H1 (cell line): ENCODE measurements around the gene ATP11C. TPM values are rescaled to one million over a fixed set of nuclear protein-coding genes. Genes with fewer than 3 reads are reported as not detected.
A peak's percentile ranks its signal among the peaks of the same experiment; 100 is the strongest.

Source experiments
- CTCF ChIA-PET: fragments of 300-600 bp; sonication (Branson Sonifier 250); formaldehyde crosslinking; loops from one replicate; lab custom pipeline; 2021; ENCODE audit not compliant: partially characterized antibody; lab: Charles Lee
- POLR2A ChIA-PET: fragments of 300-600 bp; sonication (Branson Sonifier 250); formaldehyde crosslinking; loops from one replicate; lab custom pipeline; 2021; ENCODE audit warnings: inconsistent platforms; ENCODE audit not compliant: partially characterized antibody; lab: Charles Lee
- DNase-seq, 2 experiments: peaks; one replicate each; pipeline versions ENCODE4 v3.0.0 to v3.0.0-alpha.2; 2010 to 2022; ENCODE audit warnings: low spot score in 2 of 2, low read depth in 1 of 2, mixed read lengths in 1 of 2
- FAIRE-seq: peaks from 2 replicates; lab custom pipeline; 2011; peaks lifted over from hg19 to GRCh38; lab: Jason Lieb, UNC
- H2AFZ ChIP-seq: 2 replicates; pipeline ENCODE4 v1.8.1; 2012; ENCODE audit warnings: low read length, inconsistent platforms
- H2AK5ac ChIP-seq: 2 replicates; pipeline ENCODE4 v1.6.1; 2013; ENCODE audit warnings: low read depth, low read length
- H2BK120ac ChIP-seq: replicated peaks from 2 replicates; pipeline ENCODE3; 2013; ENCODE audit warnings: low read depth, low read length, inconsistent platforms
- H2BK12ac ChIP-seq: 2 replicates; pipeline ENCODE4 v1.6.1; 2013; ENCODE audit warnings: low read depth, low read length
- H2BK15ac ChIP-seq: 2 replicates; pipeline ENCODE4 v1.6.1; 2013; ENCODE audit warnings: low read length
- H2BK20ac ChIP-seq: 2 replicates; pipeline ENCODE4 v1.6.1; 2013; ENCODE audit warnings: low read length
- H2BK5ac ChIP-seq: 2 replicates; pipeline ENCODE4 v1.6.1; 2013; ENCODE audit warnings: low read depth, low read length
- H3K14ac ChIP-seq: 2 replicates; pipeline ENCODE4 v1.6.1; 2013; ENCODE audit warnings: inconsistent platforms; ENCODE audit not compliant: insufficient read length
- H3K18ac ChIP-seq: 2 replicates; pipeline ENCODE4 v1.6.1; 2013; ENCODE audit warnings: low read length; ENCODE audit errors: extremely low read depth
- H3K23ac ChIP-seq: 2 replicates; pipeline ENCODE4 v1.6.1; 2013; ENCODE audit warnings: inconsistent platforms; ENCODE audit not compliant: insufficient read length
- H3K23me2 ChIP-seq: 2 replicates; pipeline ENCODE4 v1.6.1; 2013; ENCODE audit warnings: low read depth, low read length
- H3K27ac ChIP-seq: 2 replicates; pipeline ENCODE4 v1.6.1; 2011; ENCODE audit warnings: low read depth, low read length, inconsistent platforms
- H3K27me3 ChIP-seq, 4 experiments: replicated peaks in 1 of 4; 1 replicate in 1 of 4; 2 replicates in 3 of 4; pipeline versions ENCODE4 v1.6.1 to v1.8.1; 2011 to 2013; ENCODE audit warnings: low read length in 3 of 4, mild to moderate bottlenecking in 3 of 4, inconsistent platforms in 2 of 4, mixed read lengths in 2 of 4, moderate library complexity in 1 of 4; ENCODE audit not compliant: control insufficient read depth in 3 of 4, insufficient read depth in 3 of 4; ENCODE audit errors: extremely low read depth in 1 of 4
- H3K36me3 ChIP-seq, 4 experiments: 2 replicates each; pipeline versions ENCODE4 v1.6.1 to v1.8.1; 2011 to 2013; ENCODE audit warnings: mild to moderate bottlenecking in 4 of 4, low read length in 3 of 4, moderate library complexity in 2 of 4, control low read depth in 1 of 4, inconsistent platforms in 1 of 4; ENCODE audit not compliant: insufficient read depth in 4 of 4, control insufficient read depth in 2 of 4
- H3K4ac ChIP-seq: replicated peaks from 2 replicates; pipeline ENCODE3; 2013; ENCODE audit warnings: low read length, low read depth, mixed read lengths, inconsistent platforms; ENCODE audit not compliant: insufficient read length
- H3K4me1 ChIP-seq, 4 experiments: replicated peaks in 1 of 4; 1 replicate in 1 of 4; 2 replicates in 3 of 4; pipeline versions ENCODE4 v1.6.1 to v1.8.1; 2011 to 2013; ENCODE audit warnings: low read length in 3 of 4, inconsistent platforms in 2 of 4, mixed read lengths in 1 of 4; ENCODE audit not compliant: insufficient read depth in 4 of 4, control insufficient read depth in 3 of 4
- H3K4me2 ChIP-seq, 2 experiments: 2 replicates each; pipeline versions ENCODE4 v1.6.1 to v1.8.1; 2011 to 2013; ENCODE audit warnings: low read depth in 2 of 2, low read length in 2 of 2, control low read depth in 1 of 2, inconsistent platforms in 1 of 2, mild to moderate bottlenecking in 1 of 2; ENCODE audit not compliant: insufficient read depth in 1 of 2
- H3K4me3 ChIP-seq, 4 experiments: fragments of 200-600, 300-600 bp in 1 of 4; sonication (generic), shearing (Covaris generic), sonication (Bioruptor Twin) in 1 of 4; 2 replicates each; pipeline versions ENCODE4 v1.5.1 to v1.8.1; 2011 to 2016; ENCODE audit warnings: low read length in 4 of 4, low read depth in 3 of 4, control low read depth in 2 of 4, inconsistent platforms in 2 of 4, mild to moderate bottlenecking in 2 of 4, mixed read lengths in 1 of 4, moderate library complexity in 1 of 4; ENCODE audit not compliant: insufficient read depth in 2 of 4; ENCODE audit errors: extremely low read depth in 1 of 4
- H3K56ac ChIP-seq: replicated peaks from 2 replicates; pipeline ENCODE3; 2013; ENCODE audit warnings: low read depth, mild to moderate bottlenecking, mixed read lengths, low read length, inconsistent platforms; ENCODE audit not compliant: insufficient read length
- H3K79me1 ChIP-seq: 2 replicates; pipeline ENCODE4 v1.6.1; 2013; ENCODE audit warnings: low read depth, low read length, control low read depth
- H3K79me2 ChIP-seq, 2 experiments: 2 replicates each; pipeline versions ENCODE4 v1.6.1 to v1.8.1; 2012 to 2013; ENCODE audit warnings: low read length in 2 of 2, mild to moderate bottlenecking in 2 of 2, inconsistent platforms in 1 of 2; ENCODE audit not compliant: insufficient read depth in 2 of 2, control insufficient read depth in 1 of 2
- H3K9ac ChIP-seq, 4 experiments: replicated peaks in 1 of 4; 1 replicate in 1 of 4; 2 replicates in 3 of 4; pipeline versions ENCODE4 v1.6.1 to v1.8.1; 2011 to 2013; ENCODE audit warnings: low read depth in 3 of 4, low read length in 3 of 4, control low read depth in 2 of 4, mild to moderate bottlenecking in 2 of 4, moderate library complexity in 2 of 4, inconsistent platforms in 1 of 4; ENCODE audit errors: extremely low read depth in 1 of 4
- H3K9me3 ChIP-seq, 2 experiments: 2 replicates each; pipeline versions ENCODE4 v1.6.1 to v1.8.1; 2012 to 2013; ENCODE audit warnings: mild to moderate bottlenecking in 2 of 2, moderate library complexity in 2 of 2, control low read depth in 1 of 2, inconsistent platforms in 1 of 2, low read depth in 1 of 2, low read length in 1 of 2, mixed read lengths in 1 of 2; ENCODE audit not compliant: insufficient read depth in 2 of 2
- H4K20me1 ChIP-seq, 2 experiments: replicated peaks in 1 of 2; 2 replicates each; pipeline versions ENCODE3 to v1.8.1; 2011 to 2013; ENCODE audit warnings: inconsistent platforms in 2 of 2, low read length in 2 of 2, mild to moderate bottlenecking in 1 of 2; ENCODE audit not compliant: insufficient read depth in 2 of 2, control insufficient read depth in 1 of 2
- H4K5ac ChIP-seq: 2 replicates; pipeline ENCODE4 v1.6.1; 2013; ENCODE audit warnings: low read length, low read depth, mixed read lengths, inconsistent platforms; ENCODE audit not compliant: insufficient read length
- H4K8ac ChIP-seq: 2 replicates; pipeline ENCODE4 v1.8.0; 2013; ENCODE audit warnings: mild to moderate bottlenecking, moderate library complexity, low read length, inconsistent platforms; ENCODE audit not compliant: insufficient read depth; ENCODE audit errors: extremely low read depth
- H4K91ac ChIP-seq: replicated peaks from 2 replicates; pipeline ENCODE3; 2013; ENCODE audit warnings: low read length, mixed read lengths, inconsistent platforms; ENCODE audit not compliant: insufficient read length
- HDAC2 ChIP-seq, 2 experiments: fragments of 300-600 bp in 1 of 2; sonication (generic) in 1 of 2; IDR thresholded peaks; 2 replicates each; pipeline ENCODE4 v1.6.1; 2011 to 2012; ENCODE audit warnings: low read depth in 2 of 2, low read length in 2 of 2, mild to moderate bottlenecking in 2 of 2, moderate library complexity in 2 of 2, borderline replicate concordance in 1 of 2, inconsistent platforms in 1 of 2
- JUN ChIP-seq: IDR thresholded peaks from 2 replicates; pipeline ENCODE4 v1.6.1; 2011; ENCODE audit warnings: low read depth, mild to moderate bottlenecking, improper control_type of control experiment, low read length
- WGBS, 2 experiments: shearing (Covaris generic) in 1 of 2; methylation state at CpG; one replicate each; pipeline versions ENCODE4 v1.1.6 to v1.1.7; 2013 to 2015; ENCODE audit warnings: low lambda C conversion rate in 2 of 2, mixed read lengths in 2 of 2, inconsistent platforms in 1 of 2, low coverage in 1 of 2, missing lambda C conversion rate in 1 of 2; ENCODE audit not compliant: insufficient replicate concordance in 2 of 2, insufficient coverage in 1 of 2, insufficient read length in 1 of 2; ENCODE audit errors: extremely low coverage in 1 of 2, missing lambda C conversion rate in 1 of 2; 5-methylcytosine and 5-hydroxymethylcytosine counted together
- polyA plus RNA-seq, 7 experiments: library from polyadenylated mRNA; depleted of rRNA in 3 of 7; stranded (reverse) in 5 of 7; unstranded in 2 of 7; fragments of >200 nt in 5 of 7; fragments of 200-250 nt in 2 of 7; gene quantifications; 1 replicate in 5 of 7; 2 replicates in 1 of 7; 4 replicates in 1 of 7; pipeline versions ENCODE4 v1.2.1 to v1.2.3, GENCODE V29; 2011 to 2013; ENCODE audit warnings: missing spikeins in 2 of 7, mixed read lengths in 2 of 7
- total RNA-seq: library from RNA; stranded (reverse); fragmentation: NEBNext Ultra II Directional; extraction: Animal tissue kit (Norgen Biotek cat#: 25700); gene quantifications from 2 replicates; pipeline ENCODE4 v1.2.1, GENCODE V29; 2021

Gene ATP11C
- total and polyA plus RNA-seq, 2 of the 8 experiments (the other 6 are each of a cell fraction or from before 2014, with no cell fraction given) = 14.7 to 52.1 TPM

GRCh38 chrX:139883984-139884383, 48.9 kb downstream of the ATP11C start:
- no peaks in the 10 kb centered on the region for H3K9me3 ChIP-seq
- H3K27ac ChIP-seq = no peak overlapping the region
- peaks cover 0 to 4% (median 2%) of the 10 kb centered on the region in 4 experiments; a peak in 3 of 7 replicates for H3K4me1 ChIP-seq
- POLR2A ChIA-PET = no interaction called here
- H2BK120ac ChIP-seq = no peak overlapping the region
- H3K14ac ChIP-seq = no peak overlapping the region
- H2AFZ ChIP-seq = no peak overlapping the region
- CTCF ChIA-PET = no interaction called here
- peaks cover 0 to 68% of the 10 kb centered on the region in 2 experiments; a peak in 2 of 4 replicates for H3K79me2 ChIP-seq
- H3K27me3 ChIP-seq = no peaks in the 10 kb centered on the region
- H4K20me1 ChIP-seq = no peaks in the 10 kb centered on the region
- no peak for TF ChIP-seq JUN
- TF ChIP-seq HDAC2 (IDR thresholded peaks at IDR 0.05; ENCODE audit: borderline replicate concordance in 1 of 2, low read depth in 2 of 2, low read length in 2 of 2) = no peak
- TF ChIP-seq, all 59 proteins: peak for 0
- FAIRE-seq (peak; percentile 39), DNase-seq (no peak)
- H3K23me2 ChIP-seq = no peaks in the 10 kb centered on the region
- H3K9ac ChIP-seq = no peak overlapping the region
- H3K79me1 ChIP-seq = no peaks in the 10 kb centered on the region; the same call in 1 of the 2 replicates
- no peak overlapping the region for H3K18ac ChIP-seq
- no peak overlapping the region for H4K8ac ChIP-seq
- H2BK15ac ChIP-seq = no peak overlapping the region
- whole genome bisulfite sequencing, 2 experiments = 100% methylated on average over 1 of the region's 1 CpG; no CpG with 5 or more reads in 1 of the 2 experiments
- no peak overlapping the region for H2BK20ac ChIP-seq
- no peak overlapping the region for H2BK12ac ChIP-seq
- no peak overlapping the region for H3K4me2 ChIP-seq
- no peaks in the 10 kb centered on the region for H3K36me3 ChIP-seq
- H2BK5ac ChIP-seq = no peak overlapping the region
- no peak overlapping the region for H3K56ac ChIP-seq
- H3K23ac ChIP-seq = no peak overlapping the region
- H3K4me3 ChIP-seq = no peak overlapping the region
- no peak overlapping the region for H4K91ac ChIP-seq
- H4K5ac ChIP-seq = no peak overlapping the region
- H3K4ac ChIP-seq = no peak overlapping the region
- H2AK5ac ChIP-seq = no peak overlapping the region
